NCI-H1048 (cell line): Measurements from ENCODE around the gene RRM1.
"Not testable (repeated sequence)": the region's sequence is repeated elsewhere in the genome, so short reads cannot be mapped to it uniquely, and the experiment has no call there.

Source experiments
- DNase-seq: peaks from one replicate; lab custom pipeline; 2025; lab: John Stamatoyannopoulos, UW

The RRM1 gene

DNA sequence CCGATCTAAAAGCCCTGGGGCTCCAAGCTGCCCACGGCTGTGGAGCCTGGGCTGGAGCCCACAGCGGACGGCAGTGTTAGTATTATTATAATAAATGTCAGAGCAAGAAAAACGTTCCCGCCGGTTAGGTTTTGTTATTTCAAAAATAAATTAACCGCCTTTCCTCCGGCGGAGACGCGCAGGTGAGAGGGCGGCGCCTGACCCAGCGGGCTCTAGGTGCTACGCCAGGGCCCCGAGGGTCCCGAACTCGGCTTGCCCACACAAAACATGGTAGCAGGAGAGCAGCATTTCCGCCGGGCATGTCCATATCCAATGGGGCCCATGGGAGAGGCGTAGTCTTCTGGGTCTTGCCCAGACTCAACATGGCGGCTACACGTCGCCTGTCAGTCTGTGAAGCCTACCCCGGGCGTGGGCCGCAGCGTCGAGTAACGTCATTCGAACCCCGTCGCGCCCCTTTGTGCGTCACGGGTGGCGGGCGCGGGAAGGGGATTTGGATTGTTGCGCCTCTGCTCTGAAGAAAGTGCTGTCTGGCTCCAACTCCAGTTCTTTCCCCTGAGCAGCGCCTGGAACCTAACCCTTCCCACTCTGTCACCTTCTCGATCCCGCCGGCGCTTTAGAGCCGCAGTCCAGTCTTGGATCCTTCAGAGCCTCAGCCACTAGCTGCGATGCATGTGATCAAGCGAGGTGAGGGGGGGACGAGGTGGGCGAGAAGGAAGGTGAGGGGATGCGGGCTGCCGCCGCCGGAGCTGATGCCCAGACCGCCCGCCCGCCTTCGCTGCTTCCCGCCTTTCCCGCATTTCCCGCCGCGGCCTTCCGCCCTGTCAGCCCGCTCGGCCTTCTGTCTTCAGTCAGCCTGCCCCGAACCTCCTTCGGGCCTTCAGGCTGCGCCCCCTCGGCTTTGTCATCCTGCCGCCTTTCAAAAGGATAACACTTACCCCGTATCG lies at the start of gene RRM1:
RRM1 (plus strand) TSS at position 452 of the 944 bp plus-strand sequence; CDS start at position 666, 214 bp downstream.
- peak; percentile 93 for DNase-seq

DNA sequence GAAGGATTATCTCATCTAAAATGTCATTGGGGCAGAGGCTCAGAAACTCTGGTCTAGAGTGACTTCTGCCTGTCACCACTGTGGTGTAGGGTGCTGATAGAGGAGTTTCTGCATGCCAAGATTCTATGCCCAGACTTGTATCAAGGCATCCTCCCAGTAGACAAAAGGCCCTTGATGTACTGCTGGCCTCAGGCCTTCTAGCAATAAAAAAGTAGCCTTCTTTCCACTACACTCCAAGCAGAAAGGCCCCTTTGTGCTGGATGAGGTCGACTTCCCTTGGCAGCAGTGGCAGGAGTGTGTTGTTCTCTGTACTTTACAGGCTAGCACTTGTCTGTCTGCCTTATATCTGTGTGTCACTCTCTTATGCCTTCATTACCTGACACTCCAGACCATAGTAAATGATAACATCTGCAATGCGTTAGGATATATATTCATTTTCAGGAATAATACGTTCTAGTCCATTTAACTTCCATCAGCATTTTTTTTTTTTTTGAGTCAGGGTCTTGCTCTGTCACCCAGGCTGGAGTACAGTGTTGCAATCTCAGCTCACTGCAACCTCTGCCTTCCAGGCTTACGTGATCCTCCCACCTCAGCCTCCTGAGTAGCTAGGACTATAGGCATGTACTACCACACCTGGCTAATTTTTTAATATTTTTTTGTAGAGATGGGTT lies 49.5 kb upstream of the RRM1 start:
- DNase-seq, result peak; percentile 60

- no peak for DNase-seq
These were observed 46.3 kb upstream of the RRM1 start for GRCh38 chr11:4048340-4048739.

- DNase-seq, result no peak
These were observed 45.6 kb upstream of the RRM1 start for GRCh38 chr11:4049006-4049405.

DNA sequence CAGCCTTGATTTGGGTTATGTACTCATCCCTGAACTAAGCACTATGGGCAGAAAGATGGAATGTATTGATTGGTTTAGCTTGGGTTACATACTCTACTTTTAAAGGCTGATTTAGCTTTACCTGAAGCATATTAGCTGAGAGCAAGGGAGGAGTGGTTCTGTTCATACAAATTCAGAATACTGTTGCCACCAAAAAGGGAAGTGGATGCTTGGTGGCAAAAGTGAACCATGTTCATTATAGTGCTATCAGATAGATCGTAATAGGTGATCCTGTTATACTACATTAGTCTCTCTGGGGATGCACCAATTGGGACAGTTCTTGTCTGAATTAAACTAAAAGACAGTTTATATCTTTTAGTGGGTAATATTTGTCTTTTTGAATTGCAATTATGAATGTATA lies 44.5 kb upstream of the RRM1 start:
- no peak for DNase-seq

GRCh38 chr11:4053200-4053599 lies 41.4 kb upstream of the RRM1 start:
- DNase-seq, result not testable (repeated sequence)

DNA sequence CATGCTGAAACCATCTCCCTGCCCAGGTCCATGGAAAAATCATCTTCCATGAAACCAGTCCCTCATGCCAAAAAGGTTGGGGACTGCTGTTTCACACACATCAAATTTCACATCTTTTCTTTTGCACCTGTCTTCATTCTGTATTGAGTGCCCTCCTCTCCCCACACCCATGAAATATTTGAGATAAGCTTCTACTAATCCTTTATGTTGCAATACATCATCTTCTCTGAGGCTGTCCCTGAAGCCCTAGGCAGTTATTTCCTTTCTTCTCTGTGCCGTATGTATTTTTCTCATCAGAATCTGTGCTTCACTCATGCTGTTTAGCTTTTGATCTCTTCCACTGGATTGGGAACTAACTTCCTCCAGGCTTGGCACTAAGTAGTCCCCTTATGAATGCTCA lies 40.0 kb upstream of the RRM1 start:
- no peak for DNase-seq

DNA sequence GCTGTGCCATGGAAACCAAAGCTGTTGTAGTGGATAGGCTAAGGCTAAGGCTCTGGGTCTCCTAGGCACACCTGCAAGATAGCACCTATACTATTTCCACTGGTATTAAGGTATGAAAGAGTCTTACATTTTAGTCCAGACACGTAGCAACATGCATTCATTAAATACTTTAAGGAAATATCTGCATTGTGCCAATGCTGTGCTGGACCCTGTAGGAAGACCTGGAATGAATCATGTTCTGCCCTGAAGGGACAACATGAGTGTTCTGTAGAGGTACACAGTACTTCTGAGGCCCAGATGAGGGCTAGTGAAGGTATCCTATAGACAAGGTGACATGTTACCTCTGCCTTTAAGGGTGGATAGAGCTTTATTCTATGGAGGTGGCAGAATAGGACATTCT lies 35.2 kb upstream of the RRM1 start:
- DNase-seq, result no peak

- no peak for DNase-seq
These were observed 34.2 kb upstream of the RRM1 start for GRCh38 chr11:4060182-4060923.

- no peak for DNase-seq
These were observed 32.9 kb upstream of the RRM1 start for GRCh38 chr11:4061700-4062099.

DNA sequence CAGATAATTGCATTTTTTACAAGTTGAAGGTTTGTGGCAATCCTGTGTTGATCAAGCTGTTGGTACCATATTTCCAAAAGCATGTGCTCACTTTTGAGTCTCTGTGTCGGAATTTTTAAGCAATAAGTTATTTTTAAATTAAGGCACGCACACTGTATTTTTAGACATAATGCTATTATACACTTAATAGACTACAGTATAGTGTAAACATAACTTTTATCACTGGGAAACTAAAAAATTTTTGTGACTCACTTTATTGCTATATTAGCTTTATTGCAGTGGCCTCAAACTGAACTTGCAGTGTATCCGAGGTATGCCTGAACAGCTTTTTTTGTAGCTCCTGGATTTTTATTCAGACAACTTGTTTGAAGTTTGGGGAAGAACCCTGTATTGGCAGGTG lies 31.3 kb upstream of the RRM1 start:
- DNase-seq, result no peak

GRCh38 chr11:4064278-4064955 lies 30.2 kb upstream of the RRM1 start:
- no peak for DNase-seq

DNA sequence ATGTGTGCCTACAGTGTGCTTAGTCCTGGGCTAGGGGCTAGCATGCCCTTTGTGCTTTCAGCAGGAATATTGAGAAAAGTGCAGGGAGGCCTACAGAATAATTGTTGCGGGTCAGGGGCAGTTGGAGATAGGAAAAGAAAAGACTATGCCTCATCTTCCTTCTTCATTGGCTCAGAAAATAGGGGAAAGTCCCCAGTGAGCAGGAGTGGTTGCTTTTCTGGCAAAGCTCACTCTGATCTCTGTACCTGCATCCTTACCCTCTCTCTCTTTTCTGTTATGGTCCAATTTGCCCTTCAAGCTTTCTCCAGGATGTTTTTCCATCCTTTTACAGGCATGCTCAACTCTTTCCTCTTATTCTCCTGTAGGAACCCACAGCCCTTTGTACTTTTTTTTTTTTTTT lies 29.5 kb upstream of the RRM1 start:
- DNase-seq, result no peak

DNA sequence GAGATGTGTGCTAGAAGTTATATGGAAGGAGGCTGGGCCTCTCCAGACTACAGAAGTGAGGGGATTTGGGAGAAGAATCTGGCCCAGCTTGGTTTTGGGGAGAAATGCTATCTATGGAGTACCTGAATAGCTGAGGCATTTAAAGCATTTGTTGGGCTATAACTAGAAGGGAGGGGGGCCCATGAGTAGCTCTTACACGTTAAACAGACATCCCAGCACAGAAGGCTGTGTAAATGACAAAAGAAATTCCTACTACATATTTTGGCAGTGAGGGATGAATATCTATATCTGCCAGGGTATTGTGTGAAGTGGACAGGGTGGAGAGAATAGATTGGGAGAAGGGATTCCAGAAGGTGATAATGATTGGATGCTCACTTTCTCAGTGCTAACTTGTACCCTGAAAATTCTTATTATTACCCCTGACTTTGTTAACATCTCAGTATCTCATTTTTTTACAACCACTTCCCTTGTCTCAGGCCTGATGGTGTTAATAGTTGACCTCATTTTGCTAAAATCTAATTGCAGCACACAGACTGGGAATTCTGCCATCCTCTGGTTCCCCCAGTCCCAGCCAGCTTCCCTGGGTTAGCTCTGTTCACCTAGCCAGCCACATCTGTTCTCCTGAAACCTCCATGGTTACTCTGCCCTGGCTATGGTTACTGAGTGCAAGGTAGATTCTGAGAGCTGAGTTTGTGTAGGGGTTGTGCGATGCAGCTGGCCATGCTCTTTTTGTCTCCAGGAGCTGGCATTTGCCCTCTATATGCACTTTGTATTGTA lies 28.8 kb upstream of the RRM1 start:
- DNase-seq, result no peak

GRCh38 chr11:4066910-4067309 lies 27.7 kb upstream of the RRM1 start:
- no peak for DNase-seq

GRCh38 chr11:4068962-4069361 lies 25.6 kb upstream of the RRM1 start:
- DNase-seq, result no peak

- DNase-seq, result no peak
These were observed 23.3 kb upstream of the RRM1 start for GRCh38 chr11:4071325-4071724.

GRCh38 chr11:4071914-4072313 lies 22.7 kb upstream of the RRM1 start:
- DNase-seq, result no peak

GRCh38 chr11:4072668-4073285 lies 21.8 kb upstream of the RRM1 start:
- DNase-seq, result no peak

DNA sequence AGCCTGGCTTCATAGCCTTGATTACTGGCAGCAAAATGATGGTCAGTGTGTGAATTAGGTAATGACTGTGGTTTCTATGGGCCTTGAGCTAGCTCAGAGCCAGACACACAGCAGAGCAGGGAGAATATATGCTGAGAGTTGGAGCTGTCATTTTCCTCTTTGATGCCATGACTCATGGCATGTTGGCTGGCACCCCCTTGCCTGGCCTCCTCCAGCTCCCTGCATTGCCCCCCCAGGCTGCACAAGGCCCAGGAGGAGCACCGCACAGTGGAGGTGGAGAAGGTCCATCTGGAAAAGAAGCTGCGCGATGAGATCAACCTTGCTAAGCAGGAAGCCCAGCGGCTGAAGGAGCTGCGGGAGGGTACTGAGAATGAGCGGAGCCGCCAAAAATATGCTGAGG lies 20.3 kb upstream of the RRM1 start:
- no peak for DNase-seq

DNA sequence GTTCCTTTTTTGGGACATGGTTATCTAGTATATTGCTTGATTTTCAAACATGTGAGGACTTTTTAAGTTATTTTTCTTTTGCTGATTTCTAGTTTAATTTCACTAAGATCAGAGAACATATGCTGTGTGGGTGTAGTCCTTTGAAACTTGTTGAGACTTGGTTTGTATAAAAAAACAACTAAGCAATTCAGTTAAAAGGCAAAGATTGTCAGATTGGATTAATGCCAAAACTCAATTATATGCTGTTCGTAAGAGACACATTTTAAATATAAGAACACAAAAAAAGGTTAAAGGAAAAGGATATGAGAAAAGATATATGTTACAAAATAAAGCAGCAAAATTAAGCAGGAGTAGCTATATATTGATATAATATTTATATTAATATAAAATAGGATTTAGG lies 17.8 kb upstream of the RRM1 start:
- DNase-seq, result no peak
